Subcutaneous adipose tissue (tissue), 4 donors: ENCODE measurements around the gene RAB24. TPM values are rescaled to one million over a fixed set of nuclear protein-coding genes. Genes with fewer than 3 reads are reported as not detected.

Experiments used
- total RNA-seq, 4 donors: library from RNA; depleted of rRNA; stranded (reverse); fragments of >200 nt; gene quantifications; one replicate each; pipeline ENCODE4 v1.1.0, GENCODE V29; 2016
- TF ChIP-seq, protein P1 (sequence below): fragments of 450-650 bp; IDR thresholded peaks from one replicate; pipeline ENCODE4 v1.5.1; 2016; ENCODE audit warnings: low read depth, mild to moderate bottlenecking, control low read depth, antibody characterized with exemption, moderate library complexity

The RAB24 gene
- total RNA-seq, 4 donors from 2014 or later: 19.4 to 35.6 (median 26.3) TPM

DNA sequence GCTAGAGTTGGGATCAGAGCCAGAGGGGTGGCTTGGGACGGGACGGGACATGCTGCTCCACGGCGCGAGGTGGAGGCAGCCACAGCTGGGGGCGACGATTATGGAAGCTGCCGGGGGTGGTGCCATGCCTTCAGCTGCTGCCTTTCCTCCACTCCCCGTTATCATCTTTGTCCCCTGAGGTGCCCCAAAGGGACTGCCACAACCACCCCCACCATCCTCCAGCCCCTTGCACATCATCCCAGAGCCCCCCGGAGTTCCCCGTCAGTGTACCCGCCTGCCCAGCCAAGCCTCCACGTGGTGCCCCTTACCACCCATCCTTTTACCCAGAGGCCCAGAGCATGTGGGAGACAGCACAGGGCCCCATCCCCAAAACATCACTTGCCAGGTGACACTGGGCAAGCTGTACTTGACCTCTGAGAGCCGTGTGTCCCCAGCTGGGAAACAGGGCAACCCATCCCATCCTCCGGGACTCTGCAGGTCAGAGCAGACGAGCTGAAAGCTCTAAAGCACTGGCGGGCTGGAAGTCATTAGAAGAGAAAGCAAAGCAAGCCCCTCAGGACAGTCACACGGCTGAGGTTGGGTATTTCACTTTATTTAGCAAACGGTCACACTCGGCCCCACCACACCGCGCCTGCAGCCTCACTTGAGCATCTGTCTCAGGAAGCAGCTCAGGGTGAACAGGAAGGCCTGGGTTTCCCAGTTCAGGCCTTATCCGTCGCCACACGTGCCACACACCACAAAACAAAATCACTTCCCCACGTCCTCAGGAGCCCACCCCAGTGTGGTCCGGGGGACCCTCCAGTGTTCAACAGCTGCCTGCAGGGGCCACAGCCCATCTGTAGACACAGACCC, 27.7 kb upstream of the RAB24 start:
- TF ChIP-seq, protein P1, sequence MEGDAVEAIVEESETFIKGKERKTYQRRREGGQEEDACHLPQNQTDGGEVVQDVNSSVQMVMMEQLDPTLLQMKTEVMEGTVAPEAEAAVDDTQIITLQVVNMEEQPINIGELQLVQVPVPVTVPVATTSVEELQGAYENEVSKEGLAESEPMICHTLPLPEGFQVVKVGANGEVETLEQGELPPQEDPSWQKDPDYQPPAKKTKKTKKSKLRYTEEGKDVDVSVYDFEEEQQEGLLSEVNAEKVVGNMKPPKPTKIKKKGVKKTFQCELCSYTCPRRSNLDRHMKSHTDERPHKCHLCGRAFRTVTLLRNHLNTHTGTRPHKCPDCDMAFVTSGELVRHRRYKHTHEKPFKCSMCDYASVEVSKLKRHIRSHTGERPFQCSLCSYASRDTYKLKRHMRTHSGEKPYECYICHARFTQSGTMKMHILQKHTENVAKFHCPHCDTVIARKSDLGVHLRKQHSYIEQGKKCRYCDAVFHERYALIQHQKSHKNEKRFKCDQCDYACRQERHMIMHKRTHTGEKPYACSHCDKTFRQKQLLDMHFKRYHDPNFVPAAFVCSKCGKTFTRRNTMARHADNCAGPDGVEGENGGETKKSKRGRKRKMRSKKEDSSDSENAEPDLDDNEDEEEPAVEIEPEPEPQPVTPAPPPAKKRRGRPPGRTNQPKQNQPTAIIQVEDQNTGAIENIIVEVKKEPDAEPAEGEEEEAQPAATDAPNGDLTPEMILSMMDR: no peak

DNA sequence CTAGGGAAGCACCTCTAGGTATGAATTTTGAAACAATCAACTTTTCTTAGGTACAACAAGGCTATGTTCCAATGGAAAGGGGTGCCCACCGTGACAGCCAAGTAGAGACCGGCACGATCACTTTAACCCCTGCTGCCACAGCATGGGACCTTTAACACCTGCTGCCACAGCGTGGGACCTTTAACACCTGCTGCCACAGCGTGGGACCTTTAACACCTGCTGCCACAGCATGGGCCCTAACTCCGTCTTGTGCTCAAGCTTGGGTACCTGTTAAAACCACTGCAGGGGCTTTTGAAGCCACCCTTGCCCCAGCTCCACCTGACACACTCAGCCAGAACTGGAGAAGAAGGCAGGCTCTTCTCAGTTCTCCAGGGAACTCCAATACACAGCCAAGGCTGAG, 26.4 kb upstream of the RAB24 start:
- TF ChIP-seq, protein P1: no peak

DNA sequence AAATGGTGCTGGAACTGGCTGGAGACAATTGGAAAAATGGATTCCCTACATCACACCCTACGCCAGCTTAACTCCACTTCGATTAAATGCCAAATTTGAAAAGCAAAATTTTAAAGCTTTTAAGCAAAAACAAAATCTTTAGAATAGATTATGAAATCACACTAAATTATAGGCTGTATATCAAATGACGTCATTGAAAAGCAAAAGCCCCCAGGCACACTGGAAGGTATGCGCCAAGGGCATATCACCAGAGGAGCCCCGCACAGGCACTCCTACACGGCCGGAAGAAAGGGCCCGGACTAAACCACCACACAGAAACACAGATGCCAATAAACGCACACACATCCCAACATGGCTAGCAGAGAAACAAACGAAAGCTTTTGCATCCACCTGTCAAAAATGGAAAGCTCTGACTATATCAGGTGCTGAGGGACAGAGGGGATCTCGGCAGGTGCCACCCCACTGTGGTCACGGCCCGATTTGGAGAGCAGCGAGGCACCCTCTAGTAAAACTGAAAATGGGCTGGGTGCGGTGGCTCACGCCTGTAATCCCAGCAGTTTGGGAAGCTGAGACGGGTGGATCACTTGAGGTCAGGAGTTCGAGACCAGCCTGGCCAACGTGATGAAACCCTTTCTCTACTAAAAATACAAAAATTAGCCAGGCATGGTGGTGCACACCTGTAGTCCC, 25.2 kb upstream of the RAB24 start:
- TF ChIP-seq, protein P1: no peak

DNA sequence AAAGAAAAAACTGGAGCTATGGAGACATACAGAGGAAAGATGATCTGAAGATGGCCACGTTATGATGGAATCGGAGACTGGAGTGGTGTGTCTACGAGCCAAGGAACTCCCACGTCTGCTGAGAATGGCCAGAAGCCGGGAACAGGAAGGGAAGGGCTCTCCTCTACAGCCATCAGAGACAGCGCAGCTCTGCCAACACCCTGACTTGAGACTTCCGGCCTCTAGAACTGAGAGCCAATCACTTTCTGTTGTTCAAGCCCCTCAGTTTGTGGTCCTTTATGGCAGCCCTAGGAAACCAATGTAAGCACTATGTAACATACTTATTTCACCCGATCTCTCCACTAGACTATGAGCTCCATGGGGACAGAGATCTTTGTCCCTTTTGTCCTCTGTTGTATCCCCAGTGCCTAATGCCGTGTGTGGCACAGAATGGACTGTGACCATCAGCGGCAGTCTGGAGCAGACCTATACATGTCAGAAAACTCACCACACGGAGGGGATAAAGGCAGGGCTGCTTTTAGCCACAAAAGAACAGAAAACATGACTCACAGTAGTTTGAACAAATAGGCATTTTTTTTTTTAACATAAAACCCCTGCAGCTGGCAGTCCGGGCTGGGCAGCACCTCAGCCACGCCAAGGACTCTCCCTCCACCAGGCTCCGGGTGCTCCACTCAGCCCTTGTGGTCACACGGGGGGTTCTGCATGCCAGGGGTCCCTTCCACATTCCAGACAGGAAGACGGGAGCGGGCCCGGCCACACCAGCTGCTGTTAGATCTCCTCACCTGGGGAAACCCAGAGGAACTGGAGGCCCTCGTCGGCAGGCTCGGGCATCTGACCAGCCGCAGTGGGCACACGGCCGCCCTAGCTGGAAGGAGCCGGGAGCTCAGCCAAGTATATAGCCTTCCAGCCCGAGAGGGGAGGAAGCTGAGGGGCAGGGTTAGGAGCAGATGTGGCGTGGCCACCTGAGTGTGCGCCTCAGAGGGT, 24.3 kb upstream of the RAB24 start:
- TF ChIP-seq, protein P1: no peak

DNA sequence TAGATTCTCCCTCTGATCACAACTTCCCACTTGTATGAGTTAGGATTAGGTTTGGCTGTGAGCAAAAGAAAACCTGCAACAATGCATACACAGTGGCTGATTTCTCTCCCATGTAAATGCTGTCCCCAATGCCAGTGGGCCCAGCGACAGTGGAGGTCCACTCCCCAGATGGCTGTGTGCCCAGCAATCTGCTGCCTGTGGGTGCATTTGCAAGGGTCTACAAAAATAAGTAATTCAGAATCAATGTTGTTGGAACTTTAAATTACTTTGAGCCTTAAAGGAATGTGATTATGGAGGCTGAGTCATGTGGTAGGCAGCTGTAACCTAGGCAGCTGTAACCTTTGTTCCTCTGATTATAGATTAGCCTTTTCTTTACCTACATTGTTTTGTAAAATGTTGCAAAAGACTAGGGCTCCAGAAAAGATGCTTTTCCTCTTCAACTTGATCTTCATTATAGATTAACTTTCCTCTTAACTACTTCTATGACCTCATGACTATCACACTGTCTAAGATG, 22.4 kb upstream of the RAB24 start:
- TF ChIP-seq, protein P1: no peak

DNA sequence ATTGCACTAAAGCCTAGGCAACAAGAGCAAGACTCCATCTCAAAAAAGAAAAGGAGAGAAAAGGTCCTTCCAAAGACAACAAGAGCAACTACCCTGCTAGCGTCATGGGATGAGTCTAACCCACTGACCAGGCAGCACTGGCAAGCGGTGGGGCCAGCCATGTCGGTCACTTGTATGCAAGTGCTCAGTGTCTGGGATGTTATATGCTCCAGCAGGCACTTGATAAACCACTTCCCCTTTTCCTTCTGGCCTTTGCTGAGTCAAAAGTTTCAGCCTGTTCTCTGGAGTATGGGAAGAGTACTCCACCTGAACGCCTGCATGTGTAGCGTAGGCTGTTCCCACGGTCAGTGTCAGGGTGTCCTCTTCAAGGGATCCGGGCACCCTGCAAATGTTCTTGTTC, 17.4 kb upstream of the RAB24 start:
- TF ChIP-seq, protein P1: no peak
